HEK293T (cell line): ENCODE measurements around the gene ABCA5.

Experiments
- CTCF ChIA-PET: fragments of 350-600 bp; formaldehyde crosslinking; extraction: SDS; loops from one replicate; lab custom pipeline; 2021; ENCODE audit warnings: antibody characterized with exemption, inconsistent platforms; lab: Yijun Ruan, JAX
- POLR2A ChIA-PET: fragments of 350-600 bp; formaldehyde crosslinking; extraction: SDS; loops from one replicate; lab custom pipeline; 2020; ENCODE audit warnings: antibody characterized with exemption, inconsistent platforms; lab: Yijun Ruan, JAX
- DNase-seq: peaks from one replicate; pipeline ENCODE4 v3.0.0; 2012; ENCODE audit warnings: mixed read lengths; ENCODE audit errors: extremely low spot score
- ARNT ChIP-seq: fragments of 450-650 bp; IDR thresholded peaks from 2 replicates; pipeline ENCODE4 v1.6.1; 2017; ENCODE audit warnings: mild to moderate bottlenecking
- BHLHE40 ChIP-seq: fragments of 450-650 bp; IDR thresholded peaks from 2 replicates; pipeline ENCODE4 v1.6.1; 2016; ENCODE audit warnings: mild to moderate bottlenecking, moderate library complexity, borderline replicate concordance
- CTBP1 ChIP-seq: fragments of 450-650 bp; IDR thresholded peaks from 2 replicates; pipeline ENCODE4 v1.6.1; 2016; ENCODE audit warnings: borderline replicate concordance
- ELF4 ChIP-seq: fragments of 450-650 bp; IDR thresholded peaks from 2 replicates; pipeline ENCODE4 v1.6.1; 2017; ENCODE audit warnings: antibody characterized with exemption
- FOXA1 ChIP-seq: fragments of 450-650 bp; IDR thresholded peaks from 2 replicates; pipeline ENCODE4 v1.6.1; 2016; ENCODE audit warnings: mild to moderate bottlenecking
- FOXK2 ChIP-seq: fragments of 450-650 bp; IDR thresholded peaks from 2 replicates; pipeline ENCODE4 v1.6.1; 2016; ENCODE audit warnings: mild to moderate bottlenecking
- FOXM1 ChIP-seq: fragments of 450-650 bp; IDR thresholded peaks from 2 replicates; pipeline ENCODE4 v1.6.1; 2017; ENCODE audit warnings: mild to moderate bottlenecking, borderline replicate concordance
- HDGF ChIP-seq: fragments of 450-650 bp; IDR thresholded peaks from 2 replicates; pipeline ENCODE4 v1.6.1; 2017; ENCODE audit warnings: antibody characterized with exemption, borderline replicate concordance
- L3MBTL2 ChIP-seq: fragments of 450-650 bp; conservative IDR thresholded peaks from 2 replicates; pipeline ENCODE4 v1.6.1; 2016; ENCODE audit warnings: mild to moderate bottlenecking
- LEF1 ChIP-seq: fragments of 450-650 bp; IDR thresholded peaks from 2 replicates; pipeline ENCODE4 v1.6.1; 2017; ENCODE audit warnings: mild to moderate bottlenecking, borderline replicate concordance
- NFRKB ChIP-seq: fragments of 450-650 bp; IDR thresholded peaks from 2 replicates; pipeline ENCODE4 v1.6.1; 2016; ENCODE audit warnings: mild to moderate bottlenecking, moderate library complexity
- PKNOX1 ChIP-seq: fragments of 450-650 bp; IDR thresholded peaks from 2 replicates; pipeline ENCODE4 v1.6.1; 2016
- SP1 ChIP-seq: fragments of 450-650 bp; IDR thresholded peaks from 2 replicates; pipeline ENCODE4 v1.6.1; 2017
- SUZ12 ChIP-seq: fragments of 450-650 bp; IDR thresholded peaks from 2 replicates; pipeline ENCODE4 v1.6.1; 2016; ENCODE audit warnings: mild to moderate bottlenecking
- TARDBP ChIP-seq: fragments of 450-650 bp; IDR thresholded peaks from 2 replicates; pipeline ENCODE4 v1.6.1; 2016
- ZNF384 ChIP-seq: fragments of 450-650 bp; IDR thresholded peaks from 2 replicates; pipeline ENCODE4 v1.6.1; 2016

The ABCA5 gene

GRCh38 chr17:69231521-69231920, 95.4 kb downstream of the ABCA5 start:
- POLR2A ChIA-PET = no interaction called here
- DNase-seq = no peak
- TF ChIP-seq FOXM1 (no peak), L3MBTL2 (no peak), FOXA1 (no peak), PKNOX1 (no peak), ELF4 (no peak), ARNT (no peak), NFRKB (no peak), SUZ12 (no peak), LEF1 (no peak), TARDBP (no peak), CTBP1 (no peak), HDGF (no peak)
- CTCF ChIA-PET = no interaction called here

DNA sequence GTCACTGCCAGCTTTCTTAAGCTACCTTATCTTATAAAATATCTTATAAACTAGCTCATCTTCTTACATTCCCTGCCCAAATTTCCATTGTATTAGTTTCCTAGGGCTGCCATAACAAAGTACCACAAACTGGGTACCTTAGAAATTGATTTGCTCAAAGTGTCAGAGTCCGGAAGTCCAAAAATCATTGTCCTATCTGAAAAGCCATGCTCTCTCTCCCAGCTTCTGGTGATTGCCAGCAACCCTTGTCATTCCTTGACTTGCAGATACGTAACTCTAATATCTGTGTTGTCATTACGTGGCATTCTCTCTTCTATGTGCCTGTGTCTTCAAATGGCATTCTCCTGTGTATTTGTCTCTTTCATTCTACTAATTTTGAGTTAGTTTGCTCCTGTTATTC, 96.0 kb downstream of the ABCA5 start:
- no peak for TF ChIP-seq CTBP1
- TF ChIP-seq TARDBP = no peak
- no peak for TF ChIP-seq BHLHE40
- TF ChIP-seq SUZ12 = no peak
- TF ChIP-seq LEF1 = no peak
- no peak for TF ChIP-seq PKNOX1
- TF ChIP-seq ARNT = no peak
- no peak for TF ChIP-seq FOXA1
- TF ChIP-seq ZNF384 = no peak
- no peak for TF ChIP-seq L3MBTL2
- TF ChIP-seq HDGF = no peak
- no peak for DNase-seq
- ChIA-PET POLR2A (no interaction called here), CTCF (no interaction called here)

- ChIA-PET CTCF (interaction anchor here (0.8 kb wide), 1 partner anchor 457 kb away, joined by 5 read pairs; no protein-coding TSS in a partner anchor), POLR2A (no interaction called here)
- no peak for TF ChIP-seq HDGF
- TF ChIP-seq L3MBTL2 = no peak
- no peak for TF ChIP-seq ELF4
- TF ChIP-seq TARDBP = no peak
- TF ChIP-seq PKNOX1 = no peak
- TF ChIP-seq FOXA1 = no peak
- no peak for TF ChIP-seq LEF1
- no peak for TF ChIP-seq FOXM1
- no peak for DNase-seq
These were observed 98.4 kb downstream of the ABCA5 start, which contains the start of gene ABCA10 for GRCh38 chr17:69228576-69228975. TSS of gene ABCA10 (minus strand) at chr17:69228824. CDS start at chr17:69225358, 3,466 bp downstream.

DNA sequence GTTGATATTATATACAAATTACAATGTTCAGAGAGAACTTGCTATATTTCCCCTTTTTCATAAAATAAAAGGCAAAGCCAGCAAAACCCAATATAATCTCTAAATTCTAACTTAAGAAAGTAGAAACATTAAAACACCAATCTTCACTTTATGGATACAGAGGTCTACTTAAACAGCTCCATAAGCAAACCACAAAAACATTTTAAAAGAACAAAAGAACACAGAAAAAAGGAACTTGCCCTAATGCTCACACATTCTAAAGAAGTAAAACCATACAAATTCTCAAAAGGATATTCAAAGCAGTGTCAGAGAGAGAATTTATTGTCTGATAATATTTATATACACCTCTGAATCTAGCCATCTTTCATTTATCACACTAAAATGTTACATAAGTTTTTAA, 98.9 kb downstream of the ABCA5 start:
- ChIA-PET POLR2A (no interaction called here), CTCF (interaction anchor here (0.6 to 0.8 kb wide), 3 partner anchors 16 to 456 kb away, joined by 3 to 5 read pairs (median 3); no protein-coding TSS in a partner anchor)
- TF ChIP-seq FOXK2 = no peak
- TF ChIP-seq BHLHE40 = no peak
- TF ChIP-seq HDGF = no peak
- no peak for TF ChIP-seq SP1
- no peak for TF ChIP-seq ARNT
- no peak for DNase-seq

- POLR2A ChIA-PET = no interaction called here
- CTCF ChIA-PET = interaction anchor here (0.6 to 0.8 kb wide), 3 partner anchors 17 to 456 kb away, joined by 3 to 5 read pairs (median 3); no protein-coding TSS in a partner anchor
- TF ChIP-seq TARDBP (no peak), SUZ12 (no peak), FOXA1 (no peak), ZNF384 (no peak), NFRKB (no peak), PKNOX1 (no peak), SP1 (no peak), HDGF (no peak), L3MBTL2 (no peak), ELF4 (no peak), BHLHE40 (no peak), FOXK2 (no peak), FOXM1 (no peak), LEF1 (no peak), CTBP1 (no peak), ARNT (no peak)
- DNase-seq = no peak
These were observed 99.4 kb downstream of the ABCA5 start for GRCh38 chr17:69227541-69227940.

DNA sequence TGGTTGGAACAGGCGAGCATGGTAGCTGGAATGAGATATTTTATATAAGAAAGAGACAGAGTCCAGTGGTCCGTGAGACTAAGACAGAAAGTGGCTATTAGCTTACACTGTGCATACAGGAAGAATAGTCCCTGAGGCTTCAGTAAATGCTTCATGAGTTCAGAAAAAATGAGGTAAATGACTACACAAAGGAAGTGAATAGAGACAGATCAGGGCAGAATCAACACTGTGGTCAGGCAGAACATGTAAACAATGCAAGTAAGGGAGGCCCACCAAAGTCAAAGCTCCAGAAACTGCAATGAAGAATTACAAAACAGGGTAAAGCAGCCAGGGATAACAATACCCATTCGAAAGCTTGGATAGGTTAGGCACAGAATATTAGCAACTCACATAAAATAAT, 103.1 kb downstream of the ABCA5 start:
- TF ChIP-seq TARDBP (no peak), SP1 (no peak), FOXM1 (no peak)
- ChIA-PET POLR2A (no interaction called here), CTCF (interaction anchor here (1.4 kb wide), 1 partner anchor 452 kb away, joined by 5 read pairs; no protein-coding TSS in a partner anchor)
- DNase-seq = no peak
